ENCODE results near the gene OAS1.

DNA sequence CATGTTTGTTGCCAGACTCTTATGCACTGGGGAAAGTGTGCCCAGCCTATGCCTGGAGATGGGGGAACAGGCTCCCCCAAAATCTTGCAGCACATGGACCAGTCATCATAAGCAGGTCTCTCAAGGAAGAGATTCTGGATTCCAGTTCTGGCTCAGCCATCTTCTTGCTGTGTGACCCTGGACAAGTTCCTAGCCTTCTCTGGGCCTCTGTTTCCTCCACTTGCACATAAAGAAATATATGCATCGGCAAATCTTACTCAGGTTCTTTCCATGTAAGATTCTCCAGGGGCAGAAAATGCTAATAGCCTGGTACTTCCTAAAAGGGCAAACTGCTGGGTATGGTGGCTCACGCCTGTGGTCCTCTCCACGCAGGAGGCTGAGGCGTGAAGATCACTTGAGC, 38.8 kb downstream of the OAS1 start:
- TF ChIP-seq, protein P1, sequence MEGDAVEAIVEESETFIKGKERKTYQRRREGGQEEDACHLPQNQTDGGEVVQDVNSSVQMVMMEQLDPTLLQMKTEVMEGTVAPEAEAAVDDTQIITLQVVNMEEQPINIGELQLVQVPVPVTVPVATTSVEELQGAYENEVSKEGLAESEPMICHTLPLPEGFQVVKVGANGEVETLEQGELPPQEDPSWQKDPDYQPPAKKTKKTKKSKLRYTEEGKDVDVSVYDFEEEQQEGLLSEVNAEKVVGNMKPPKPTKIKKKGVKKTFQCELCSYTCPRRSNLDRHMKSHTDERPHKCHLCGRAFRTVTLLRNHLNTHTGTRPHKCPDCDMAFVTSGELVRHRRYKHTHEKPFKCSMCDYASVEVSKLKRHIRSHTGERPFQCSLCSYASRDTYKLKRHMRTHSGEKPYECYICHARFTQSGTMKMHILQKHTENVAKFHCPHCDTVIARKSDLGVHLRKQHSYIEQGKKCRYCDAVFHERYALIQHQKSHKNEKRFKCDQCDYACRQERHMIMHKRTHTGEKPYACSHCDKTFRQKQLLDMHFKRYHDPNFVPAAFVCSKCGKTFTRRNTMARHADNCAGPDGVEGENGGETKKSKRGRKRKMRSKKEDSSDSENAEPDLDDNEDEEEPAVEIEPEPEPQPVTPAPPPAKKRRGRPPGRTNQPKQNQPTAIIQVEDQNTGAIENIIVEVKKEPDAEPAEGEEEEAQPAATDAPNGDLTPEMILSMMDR (IDR thresholded peaks at IDR 0.05; ENCODE audit: insufficient read depth, low read depth, low read length): no peak
- TF ChIP-seq EZH2 (IDR thresholded peaks at IDR 0.05; ENCODE audit: insufficient read depth, low read length): no peak
